ENCODE results near the gene LHFPL3.

The LHFPL3 gene

DNA sequence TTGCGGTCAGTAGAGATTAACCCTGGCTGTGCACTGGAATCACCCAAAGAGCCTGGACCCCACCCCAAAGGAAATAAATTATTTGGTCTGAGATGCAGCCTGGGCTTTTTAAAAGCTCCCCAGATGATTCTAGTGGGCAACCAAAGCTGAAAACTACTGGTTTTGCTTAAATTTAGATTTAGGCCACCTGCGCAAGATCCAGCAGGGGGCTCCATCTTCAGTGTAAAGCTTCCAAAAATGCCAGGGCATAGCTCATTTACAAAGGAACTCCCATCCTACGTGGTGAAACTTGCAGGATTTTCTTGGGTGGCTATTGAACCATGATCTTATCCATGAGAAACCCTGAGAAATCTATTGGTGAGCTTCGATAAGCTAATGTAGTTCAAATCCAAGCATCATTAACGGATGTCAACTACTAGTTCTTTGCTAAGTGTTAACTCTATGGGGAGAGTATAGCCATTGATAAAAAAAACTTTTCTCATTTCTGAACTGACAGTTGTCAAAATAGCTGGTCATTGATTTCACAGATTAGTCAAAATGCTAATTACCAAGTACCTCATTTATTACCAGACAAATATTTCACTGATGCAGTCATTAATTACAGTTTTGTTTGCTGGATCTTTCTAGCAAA, 315.3 kb downstream of the LHFPL3 start:
- H3K27me3 ChIP-seq, result no peaks in the 10 kb centered on the region
- peak; percentile 34 for DNase-seq
- TF ChIP-seq, protein P1, sequence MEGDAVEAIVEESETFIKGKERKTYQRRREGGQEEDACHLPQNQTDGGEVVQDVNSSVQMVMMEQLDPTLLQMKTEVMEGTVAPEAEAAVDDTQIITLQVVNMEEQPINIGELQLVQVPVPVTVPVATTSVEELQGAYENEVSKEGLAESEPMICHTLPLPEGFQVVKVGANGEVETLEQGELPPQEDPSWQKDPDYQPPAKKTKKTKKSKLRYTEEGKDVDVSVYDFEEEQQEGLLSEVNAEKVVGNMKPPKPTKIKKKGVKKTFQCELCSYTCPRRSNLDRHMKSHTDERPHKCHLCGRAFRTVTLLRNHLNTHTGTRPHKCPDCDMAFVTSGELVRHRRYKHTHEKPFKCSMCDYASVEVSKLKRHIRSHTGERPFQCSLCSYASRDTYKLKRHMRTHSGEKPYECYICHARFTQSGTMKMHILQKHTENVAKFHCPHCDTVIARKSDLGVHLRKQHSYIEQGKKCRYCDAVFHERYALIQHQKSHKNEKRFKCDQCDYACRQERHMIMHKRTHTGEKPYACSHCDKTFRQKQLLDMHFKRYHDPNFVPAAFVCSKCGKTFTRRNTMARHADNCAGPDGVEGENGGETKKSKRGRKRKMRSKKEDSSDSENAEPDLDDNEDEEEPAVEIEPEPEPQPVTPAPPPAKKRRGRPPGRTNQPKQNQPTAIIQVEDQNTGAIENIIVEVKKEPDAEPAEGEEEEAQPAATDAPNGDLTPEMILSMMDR (IDR thresholded peaks at IDR 0.05; ENCODE audit: low read depth, low read length), result peak; percentile 84
- no peak overlapping the region for H3K4me3 ChIP-seq (ENCODE audit: low read depth, low read length)
- H3K36me3 ChIP-seq, result no peaks in the 10 kb centered on the region
- H3K9me3 ChIP-seq, result no peaks in the 10 kb centered on the region
- no peaks in the 10 kb centered on the region; the same call in 1 of the 2 replicates for H3K4me1 ChIP-seq

DNA sequence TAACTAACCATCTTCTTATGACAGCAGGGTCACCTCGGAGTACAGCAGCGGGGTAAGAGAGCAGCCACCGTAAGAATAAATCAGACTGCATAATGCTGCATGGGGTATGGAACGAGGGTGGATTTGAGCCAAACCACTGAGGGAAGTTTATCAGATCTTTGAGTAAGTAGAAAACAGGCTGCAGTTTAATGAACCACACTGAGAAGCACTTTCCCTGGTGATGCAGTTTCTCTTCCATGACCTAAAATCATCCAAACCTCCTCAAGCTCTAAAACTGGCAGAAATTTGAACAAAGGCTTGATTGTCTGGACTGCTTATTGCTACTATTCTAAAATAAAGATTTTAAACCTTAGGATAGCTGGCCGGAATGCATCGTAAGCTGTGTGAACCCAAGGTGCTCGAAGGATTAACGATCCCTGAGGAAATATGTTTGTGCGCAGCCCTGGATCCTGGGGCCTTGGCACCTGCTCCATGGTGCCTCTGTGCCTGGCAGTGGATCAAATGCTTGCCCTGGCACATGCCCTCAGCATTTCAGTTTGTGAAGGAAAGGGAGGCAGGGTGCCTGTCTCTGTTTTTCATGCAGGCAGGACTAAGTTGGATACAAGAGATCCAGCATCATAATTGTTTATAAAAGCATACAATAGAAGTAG, 322.7 kb downstream of the LHFPL3 start:
- TF ChIP-seq, protein P1 (IDR thresholded peaks at IDR 0.05; ENCODE audit: low read depth, low read length), result no peak

DNA sequence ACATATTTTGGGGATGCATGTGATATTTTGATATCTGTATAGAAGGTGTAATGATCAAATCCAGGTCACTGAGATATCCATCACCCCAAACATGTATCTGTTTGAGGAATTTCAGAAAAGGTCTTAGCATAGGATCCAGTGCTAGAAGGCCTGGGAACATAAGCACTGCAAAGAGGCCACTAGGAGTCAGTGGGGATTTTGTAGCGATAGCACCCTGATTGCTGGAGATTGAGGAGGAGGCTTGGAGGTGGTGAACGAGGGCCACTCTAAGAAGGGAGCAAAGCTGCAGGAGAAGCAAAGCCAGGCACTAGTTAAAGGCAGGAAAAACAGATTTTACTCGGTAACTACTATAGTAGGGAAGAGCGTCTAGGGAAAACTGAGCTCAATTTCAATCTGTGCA, 324.0 kb downstream of the LHFPL3 start:
- Histone ChIP-seq H3K4me3 (ENCODE audit: low read depth, low read length) (no peak overlapping the region), H3K4me1 (peaks cover 18% of the 10 kb centered on the region), H3K27me3 (no peaks in the 10 kb centered on the region), H3K9me3 (no peaks in the 10 kb centered on the region), H3K36me3 (no peaks in the 10 kb centered on the region)
- DNase-seq, result no peak
- TF ChIP-seq, protein P1 (IDR thresholded peaks at IDR 0.05; ENCODE audit: low read depth, low read length), result no peak

More for the DNA sequence above, 322.7 kb downstream of the LHFPL3 start:
- Histone ChIP-seq H3K36me3 (no peaks in the 10 kb centered on the region), H3K4me1 (peaks cover 11% of the 10 kb centered on the region; the same call in 1 of the 2 replicates), H3K27me3 (no peaks in the 10 kb centered on the region), H3K4me3 (ENCODE audit: low read depth, low read length) (no peak overlapping the region), H3K9me3 (no peaks in the 10 kb centered on the region)
- peak; percentile 12 for DNase-seq

DNA sequence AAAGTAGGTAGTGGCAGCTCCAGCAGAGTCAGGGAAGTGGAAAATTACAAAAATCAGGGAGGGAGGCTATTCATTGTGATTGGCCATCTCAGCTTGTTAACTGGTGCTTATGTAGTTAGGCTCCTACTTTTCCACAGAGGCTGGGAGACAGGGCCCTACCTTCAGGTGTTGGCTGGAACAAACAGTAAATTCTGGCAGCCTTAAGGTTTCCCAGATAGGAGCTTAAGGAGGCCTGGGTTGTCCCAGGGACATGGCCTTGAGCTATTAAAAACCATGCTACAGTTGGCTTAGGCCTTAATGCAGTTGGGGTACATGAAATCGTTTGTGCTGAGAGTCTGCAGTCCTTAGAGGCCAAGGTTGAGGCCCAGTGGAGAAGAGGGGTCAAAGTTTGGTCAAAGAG, 324.5 kb downstream of the LHFPL3 start:
- Histone ChIP-seq H3K4me1 (peaks cover 20% of the 10 kb centered on the region), H3K4me3 (ENCODE audit: low read depth, low read length) (no peak overlapping the region)
- TF ChIP-seq, protein P1 (IDR thresholded peaks at IDR 0.05; ENCODE audit: low read depth, low read length), result no peak

DNA sequence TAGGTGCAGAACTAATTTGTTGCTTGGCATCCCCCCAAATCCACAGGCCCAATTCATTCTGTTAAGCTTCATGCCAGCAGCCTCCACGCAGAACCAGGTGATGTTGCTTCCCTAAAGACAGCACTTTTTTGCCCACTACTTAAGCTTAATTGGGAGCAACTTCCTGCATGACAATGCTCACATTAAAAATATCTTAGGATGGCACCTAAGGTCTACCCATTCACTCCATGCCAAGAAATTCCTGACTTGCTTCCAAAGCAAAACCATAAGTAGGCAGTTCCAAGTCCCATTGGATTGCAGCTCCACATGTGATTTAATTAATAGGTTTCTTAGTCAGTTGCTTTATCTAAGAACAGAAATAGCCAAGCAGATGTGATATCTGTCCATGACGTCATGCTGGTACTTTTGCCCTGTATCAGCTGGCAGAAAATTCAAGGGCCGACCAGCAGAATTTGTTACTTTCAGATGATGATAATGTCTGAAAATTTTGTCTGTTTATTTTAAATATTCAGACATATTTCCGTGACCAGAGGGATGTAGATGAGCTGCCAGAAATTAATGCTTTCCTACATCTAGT, 325.5 kb downstream of the LHFPL3 start:
- H3K4me1 ChIP-seq, result peaks cover 20% of the 10 kb centered on the region
- H3K36me3 ChIP-seq, result no peaks in the 10 kb centered on the region
- TF ChIP-seq, protein P1 (IDR thresholded peaks at IDR 0.05; ENCODE audit: low read depth, low read length), result no peak
- no peaks in the 10 kb centered on the region for H3K27me3 ChIP-seq
- H3K4me3 ChIP-seq (ENCODE audit: low read depth, low read length), result no peak overlapping the region
- no peak for DNase-seq
- H3K9me3 ChIP-seq, result no peaks in the 10 kb centered on the region

More for the DNA sequence above, 324.5 kb downstream of the LHFPL3 start:
- H3K36me3 ChIP-seq, result no peaks in the 10 kb centered on the region
- no peak for DNase-seq
- no peaks in the 10 kb centered on the region for H3K9me3 ChIP-seq
- no peaks in the 10 kb centered on the region for H3K27me3 ChIP-seq

DNA sequence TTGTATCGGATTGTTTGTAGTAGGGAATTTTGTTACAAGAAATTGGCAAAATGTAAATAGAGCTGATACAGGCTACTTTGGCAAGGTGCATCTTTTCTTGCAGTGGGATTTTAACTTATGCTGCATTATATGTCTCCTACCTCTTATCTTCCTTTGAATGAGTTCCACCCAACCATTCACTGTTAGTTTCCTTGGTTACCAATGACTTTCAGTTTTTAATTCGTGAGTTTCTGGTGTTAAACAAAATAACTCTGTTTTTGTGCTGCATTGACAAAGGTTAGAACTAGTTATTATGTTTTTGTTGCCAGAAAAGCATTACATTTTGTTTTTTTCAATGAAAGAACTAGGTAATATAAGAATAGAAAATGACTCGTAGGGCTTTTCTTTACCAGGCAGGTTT, 327.2 kb downstream of the LHFPL3 start:
- Histone ChIP-seq H3K4me1 (peaks cover 20% of the 10 kb centered on the region), H3K27me3 (no peaks in the 10 kb centered on the region), H3K9me3 (no peaks in the 10 kb centered on the region), H3K4me3 (ENCODE audit: low read depth, low read length) (no peak overlapping the region), H3K36me3 (no peaks in the 10 kb centered on the region)
- DNase-seq, result no peak
- TF ChIP-seq, protein P1 (IDR thresholded peaks at IDR 0.05; ENCODE audit: low read depth, low read length), result no peak

All from BE2C (cell line).